OCI-LY7 (cell line): ENCODE measurements around the gene LEUTX. TPM values are rescaled to one million over a fixed set of nuclear protein-coding genes. Genes with fewer than 3 reads are reported as not detected.

ENCODE experiments used
- BruUV-seq: library from RNA; stranded (reverse); fragments of 400-500 nt; replicated peaks from 2 replicates; lab custom pipeline; 2021; lab: Mats Ljungman, UMichigan
- CTCF ChIA-PET: fragments of 300-600 bp; sonication (Branson Sonifier 250); formaldehyde crosslinking; loops from one replicate; lab custom pipeline; 2022; ENCODE audit warnings: antibody characterized with exemption; ENCODE audit not compliant: unreplicated experiment; lab: Charles Lee
- POLR2A ChIA-PET: fragments of 300-600 bp; sonication (Branson Sonifier 250); formaldehyde crosslinking; loops from one replicate; lab custom pipeline; 2022; ENCODE audit warnings: antibody characterized with exemption; lab: Charles Lee
- DNase-seq: peaks from one replicate; pipeline ENCODE4 v3.0.0-alpha.2; 2015; ENCODE audit warnings: low spot score
- H2AFZ ChIP-seq: fragments of 200-600 bp; sonication (generic), shearing (Covaris generic); 2 replicates; pipeline ENCODE4 v1.6.1; 2014; ENCODE audit warnings: mild to moderate bottlenecking, antibody characterized with exemption, low read length, moderate library complexity
- H3K27ac ChIP-seq: fragments of 200-600 bp; sonication (generic); 2 replicates; pipeline ENCODE4 v1.5.1; 2014; ENCODE audit warnings: mixed run types, low read depth, mild to moderate bottlenecking, moderate library complexity, low read length, inconsistent platforms; ENCODE audit not compliant: poor library complexity, severe bottlenecking
- H3K36me3 ChIP-seq: fragments of 200-600 bp; sonication (generic); 2 replicates; pipeline ENCODE4 v1.6.1; 2014; ENCODE audit warnings: mild to moderate bottlenecking, antibody characterized with exemption, low read length, moderate library complexity, mixed read lengths; ENCODE audit not compliant: insufficient read depth
- H3K4me1 ChIP-seq: fragments of 200-600 bp; sonication (generic); 2 replicates; pipeline ENCODE4 v1.5.1; 2014; ENCODE audit warnings: mild to moderate bottlenecking, low read length; ENCODE audit not compliant: insufficient read depth, poor library complexity, severe bottlenecking
- H3K4me2 ChIP-seq: fragments of 200-600 bp; sonication (generic); 2 replicates; pipeline ENCODE4 v1.6.1; 2014; ENCODE audit warnings: mild to moderate bottlenecking, low read length
- H3K4me3 ChIP-seq: fragments of 200-600 bp; sonication (generic); 2 replicates; pipeline ENCODE4 v1.5.1; 2014; ENCODE audit warnings: mild to moderate bottlenecking, low read depth, low read length; ENCODE audit not compliant: poor library complexity, severe bottlenecking
- H3K79me2 ChIP-seq: fragments of 200-600 bp; sonication (generic); 2 replicates; pipeline ENCODE4 v1.6.1; 2016; ENCODE audit warnings: low read depth, mild to moderate bottlenecking, low read length, moderate library complexity, mixed read lengths; ENCODE audit not compliant: insufficient read depth
- H3K9me2 ChIP-seq: fragments of 200-600 bp; sonication (generic); 2 replicates; pipeline ENCODE4 v1.6.1; 2016; ENCODE audit warnings: mild to moderate bottlenecking, low read length, mixed read lengths; ENCODE audit not compliant: insufficient read depth
- H3K9me3 ChIP-seq: fragments of 200-600 bp; sonication (generic); 2 replicates; pipeline ENCODE4 v1.6.1; 2014; ENCODE audit warnings: mild to moderate bottlenecking, mixed run types, low read length, mixed read lengths
- H4K20me1 ChIP-seq: fragments of 200-600 bp; sonication (generic); 2 replicates; pipeline ENCODE4 v1.6.1; 2014; ENCODE audit warnings: mild to moderate bottlenecking, antibody characterized with exemption, low read length, moderate library complexity, mixed read lengths; ENCODE audit not compliant: insufficient read depth
- CTCF ChIP-seq: fragments of 200-600 bp; sonication (generic); conservative IDR thresholded peaks from 2 replicates; pipeline ENCODE4 v1.5.1; 2014; ENCODE audit warnings: mild to moderate bottlenecking, antibody characterized with exemption, low read length, moderate library complexity, mixed read lengths
- EZH2phosphoT487 ChIP-seq: fragments of 200-600 bp; sonication (generic); IDR thresholded peaks from 2 replicates; pipeline ENCODE4 v1.6.1; 2018; ENCODE audit warnings: low read depth, borderline replicate concordance, mild to moderate bottlenecking, mixed run types, antibody characterized with exemption, low read length, moderate library complexity, mixed read lengths
- intact Hi-C: fragments of 100-400 bp; cut with micrococcal nuclease; formaldehyde crosslinking; loops from one replicate; pipeline ENCODE4 v1.10.0; 2022; ENCODE audit not compliant: unreplicated experiment
- total RNA-seq, 2 experiments: library from RNA; depleted of rRNA in 1 of 2; stranded (reverse); fragments of >200 nt in 1 of 2; shearing (Covaris generic) in 1 of 2; gene quantifications; 2 replicates each; pipeline ENCODE4 v1.2.3, GENCODE V29; 2014 to 2022

Gene LEUTX
- total RNA-seq, 2 experiments from 2014 or later, result not detected

GRCh38 chr19:39752795-39753194 lies 25.9 kb upstream of the LEUTX start:
- no peaks in the 10 kb centered on the region for H3K9me3 ChIP-seq
- TF ChIP-seq CTCF (no peak), EZH2phosphoT487 (no peak)
- H3K9me2 ChIP-seq, result no peaks in the 10 kb centered on the region
- no peak overlapping the region for H3K27ac ChIP-seq
- BruUV-seq, result no TSS peak
- H3K79me2 ChIP-seq, result no peaks in the 10 kb centered on the region
- ChIA-PET POLR2A (no interaction called here), CTCF (no interaction called here)
- no peak overlapping the region for H3K4me2 ChIP-seq
- H2AFZ ChIP-seq, result no peak overlapping the region
- no peaks in the 10 kb centered on the region for H4K20me1 ChIP-seq
- no peak for DNase-seq
- H3K4me1 ChIP-seq, result no peaks in the 10 kb centered on the region
- H3K4me3 ChIP-seq, result no peak overlapping the region
- no peaks in the 10 kb centered on the region for H3K36me3 ChIP-seq
- intact Hi-C loops, result no loop called here

GRCh38 chr19:39754544-39754943 lies 24.1 kb upstream of the LEUTX start:
- H3K4me2 ChIP-seq, result no peak overlapping the region
- H2AFZ ChIP-seq, result no peak overlapping the region
- ChIA-PET POLR2A (no interaction called here), CTCF (no interaction called here)
- peaks cover 3% of the 10 kb centered on the region for H3K4me1 ChIP-seq
- intact Hi-C loops, result no loop called here
- H3K4me3 ChIP-seq, result no peak overlapping the region
- no peaks in the 10 kb centered on the region for H3K79me2 ChIP-seq
- no peaks in the 10 kb centered on the region for H3K36me3 ChIP-seq
- no peaks in the 10 kb centered on the region for H3K9me2 ChIP-seq
- no peaks in the 10 kb centered on the region for H3K9me3 ChIP-seq
- TF ChIP-seq EZH2phosphoT487 (no peak), CTCF (no peak)
- H4K20me1 ChIP-seq, result no peaks in the 10 kb centered on the region
- no peak for DNase-seq
- no peak overlapping the region for H3K27ac ChIP-seq
- BruUV-seq, result no TSS peak

- no peaks in the 10 kb centered on the region for H3K36me3 ChIP-seq
- CTCF ChIA-PET, result no interaction called here
- no peaks in the 10 kb centered on the region for H4K20me1 ChIP-seq
- H3K4me1 ChIP-seq, result peaks cover 8% of the 10 kb centered on the region
- BruUV-seq, result no TSS peak
- no peak for DNase-seq
- no peaks in the 10 kb centered on the region for H3K79me2 ChIP-seq
- no peak overlapping the region for H3K4me2 ChIP-seq
- intact Hi-C loops, result no loop called here
- no peaks in the 10 kb centered on the region for H3K9me2 ChIP-seq
- TF ChIP-seq EZH2phosphoT487, result no peak
- no peak for TF ChIP-seq CTCF
- no peaks in the 10 kb centered on the region for H3K9me3 ChIP-seq
- POLR2A ChIA-PET, result no interaction called here
- no peak overlapping the region for H3K27ac ChIP-seq
- H2AFZ ChIP-seq, result no peak overlapping the region
- H3K4me3 ChIP-seq, result no peak overlapping the region
Observed at GRCh38 chr19:39754971-39755370, 23.7 kb upstream of the LEUTX start.
